ENCODE data around the gene MORC2. TPM values are rescaled to one million over a fixed set of nuclear protein-coding genes. Genes with fewer than 3 reads are reported as not detected.
A peak's percentile ranks its signal among the peaks of the same experiment; 100 is the strongest.

MORC2 gene
- total and polyA plus RNA-seq, 4 experiments from 2014 or later: 9.5 to 46.3 (median 33.3) TPM

GRCh38 chr22:30944986-30945385 lies 23.6 kb downstream of the MORC2 start:
- Mint-ChIP-seq H3K36me3 (peaks cover 46 to 54% of the 10 kb centered on the region in 2 donors), H3K4me1 (peaks cover 45 to 69% (median 53%) of the 10 kb centered on the region in 4 donors), H3K27ac (peak overlapping the region in 4 of 7 donors; percentile 19 to 84 (median 48)), H3K4me3 (peak overlapping the region in 2 of 8 donors; percentile 27 to 71), H3K27me3 (no peaks in the 10 kb centered on the region), H3K9me3 (no peaks in the 10 kb centered on the region)
- CTCF ChIA-PET (ENCODE audit: partially characterized antibody): interaction anchor here (0.9 to 4.5 kb wide), 4 partner anchors 23 to 334 kb away, joined by 3 to 54 read pairs (median 20); partner anchors contain the start of genes MORC2 and TUG1
- Histone ChIP-seq H3K4me1 (ENCODE audit: insufficient read depth, low read length) (peaks cover 52% of the 10 kb centered on the region), H3K27ac (ENCODE audit: low read depth, low read length) (no peak overlapping the region), H3K36me3 (ENCODE audit: insufficient read depth, low read length) (peaks cover 31% of the 10 kb centered on the region), H3K27me3 (ENCODE audit: insufficient read depth, low read length) (no peaks in the 10 kb centered on the region), H3K4me3 (ENCODE audit: low read length in 2 of 2) (no peak overlapping the region), H3K9me3 (ENCODE audit: control insufficient read depth in 1 of 2, low read length in 2 of 2) (no peaks in the 10 kb centered on the region)
- POLR2A ChIA-PET (ENCODE audit: partially characterized antibody): interaction anchor here (2.2 to 2.9 kb wide), 2 partner anchors 23 to 140 kb away, joined by 12 to 24 read pairs; partner anchors contain the start of genes MORC2 and TUG1
- intact Hi-C loops (cut with micrococcal nuclease): no loop called here
- no peak for DNase-seq

GRCh38 chr22:30943368-30943767 lies 25.2 kb downstream of the MORC2 start:
- Histone ChIP-seq H3K27me3 (ENCODE audit: insufficient read depth, low read length) (no peaks in the 10 kb centered on the region), H3K27ac (ENCODE audit: low read depth, low read length) (no peak overlapping the region), H3K36me3 (ENCODE audit: insufficient read depth, low read length) (peaks cover 26% of the 10 kb centered on the region), H3K4me1 (ENCODE audit: insufficient read depth, low read length) (peaks cover 69% of the 10 kb centered on the region), H3K4me3 (ENCODE audit: low read length in 2 of 2) (no peak overlapping the region), H3K9me3 (ENCODE audit: control insufficient read depth in 1 of 2, low read length in 2 of 2) (no peaks in the 10 kb centered on the region)
- peaks cover 48 to 62% of the 10 kb centered on the region in 2 donors for H3K36me3 Mint-ChIP-seq
- intact Hi-C loops (cut with micrococcal nuclease): loop anchor here (1.0 kb wide), 2 partner anchors 26 to 288 kb away; partner anchors contain the start of gene TUG1
- H3K9me3 Mint-ChIP-seq: no peaks in the 10 kb centered on the region
- POLR2A ChIA-PET (ENCODE audit: partially characterized antibody): interaction anchor here (1.5 to 7.6 kb wide), 2 partner anchors 26 to 141 kb away, joined by 3 to 142 read pairs; partner anchors contain the start of genes MORC2 and TUG1
- CTCF ChIA-PET (ENCODE audit: partially characterized antibody): interaction anchor here (4.5 to 10.5 kb wide), 2 partner anchors 22 to 141 kb away, joined by 54 to 95 read pairs; no protein-coding TSS in a partner anchor
- peak overlapping the region; percentile 79 to 92 (median 85) for H3K27ac Mint-ChIP-seq
- no peaks in the 10 kb centered on the region for H3K27me3 Mint-ChIP-seq
- peaks cover 49 to 83% (median 61%) of the 10 kb centered on the region in 4 donors for H3K4me1 Mint-ChIP-seq
- H3K4me3 Mint-ChIP-seq: peak overlapping the region in 7 of 8 donors; percentile 53 to 84 (median 72)
- peak; percentile 68 to 83 (median 76) for DNase-seq

DNA sequence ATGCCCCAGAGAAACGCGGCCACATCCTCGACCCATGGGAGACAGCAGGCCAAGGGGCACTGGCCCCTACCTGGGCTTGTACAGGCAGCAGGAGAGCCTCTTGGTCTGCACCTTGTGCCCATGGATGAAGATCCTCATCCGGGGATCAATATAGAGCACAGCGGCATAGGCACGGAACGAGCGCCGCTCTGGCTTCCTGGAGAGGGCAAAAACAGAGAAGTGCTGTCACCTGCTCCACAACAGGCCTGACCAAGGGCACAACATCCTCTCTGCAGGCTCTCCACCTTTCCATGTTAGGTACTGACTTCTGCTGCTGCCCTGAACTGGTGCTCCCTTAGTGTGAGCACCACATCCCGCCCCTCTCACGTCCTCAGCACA lies 27.2 kb downstream of the MORC2 start:
- POLR2A ChIA-PET (ENCODE audit: partially characterized antibody): interaction anchor here (0.6 to 7.6 kb wide), 18 partner anchors 9 to 405 kb away, joined by 3 to 142 read pairs (median 7); partner anchors contain the start of genes MORC2, PATZ1, PIK3IP1 and RNF185
- peaks cover 59 to 77% of the 10 kb centered on the region in 2 donors for H3K36me3 Mint-ChIP-seq
- peak in 2 of 5 donors; percentile 11 to 19 for DNase-seq
- no peaks in the 10 kb centered on the region for H3K9me3 Mint-ChIP-seq
- peaks cover 46% of the 10 kb centered on the region for H3K36me3 ChIP-seq (ENCODE audit: insufficient read depth, low read length)
- H3K27me3 ChIP-seq (ENCODE audit: insufficient read depth, low read length): no peaks in the 10 kb centered on the region
- peak overlapping the region; percentile 86 to 94 (median 90) for H3K4me3 Mint-ChIP-seq
- peaks cover 57 to 96% (median 78%) of the 10 kb centered on the region in 4 donors for H3K4me1 Mint-ChIP-seq
- H3K4me3 ChIP-seq (ENCODE audit: low read length in 2 of 2): peak overlapping the region in 1 of 2 donors; percentile 63
- H3K27ac ChIP-seq (ENCODE audit: low read depth, low read length): peak overlapping the region; percentile 57
- CTCF ChIA-PET (ENCODE audit: partially characterized antibody): interaction anchor here (0.6 to 10.5 kb wide), 11 partner anchors 9 to 307 kb away, joined by 3 to 95 read pairs (median 4); partner anchors contain the start of genes MORC2, SELENOM and TUG1
- H3K9me3 ChIP-seq (ENCODE audit: control insufficient read depth in 1 of 2, low read length in 2 of 2): no peaks in the 10 kb centered on the region
- peak overlapping the region; percentile 89 to 97 (median 94) for H3K27ac Mint-ChIP-seq
- H3K4me1 ChIP-seq (ENCODE audit: insufficient read depth, low read length): peaks cover 83% of the 10 kb centered on the region
- no peaks in the 10 kb centered on the region for H3K27me3 Mint-ChIP-seq
- intact Hi-C loops (cut with micrococcal nuclease): loop anchor here (2.0 kb wide), 2 partner anchors 21 to 143 kb away; no protein-coding TSS in a partner anchor

GRCh38 chr22:30940685-30941362 lies 27.8 kb downstream of the MORC2 start:
- Mint-ChIP-seq H3K36me3 (peaks cover 59 to 77% of the 10 kb centered on the region in 2 donors), H3K27ac (peak overlapping the region; percentile 89 to 97 (median 94)), H3K27me3 (no peaks in the 10 kb centered on the region), H3K4me3 (peak overlapping the region; percentile 86 to 94 (median 90)), H3K4me1 (peaks cover 57 to 96% (median 77%) of the 10 kb centered on the region in 4 donors), H3K9me3 (no peaks in the 10 kb centered on the region)
- CTCF ChIA-PET (ENCODE audit: partially characterized antibody): interaction anchor here (0.7 to 10.5 kb wide), 10 partner anchors 10 to 306 kb away, joined by 3 to 95 read pairs (median 4); partner anchors contain the start of genes MORC2, SELENOM and TUG1
- H3K36me3 ChIP-seq (ENCODE audit: insufficient read depth, low read length): peaks cover 47% of the 10 kb centered on the region
- intact Hi-C loops (cut with micrococcal nuclease): loop anchor here (2.0 kb wide), 2 partner anchors 20 to 144 kb away; no protein-coding TSS in a partner anchor
- DNase-seq: peak; percentile 49 to 66 (median 60)
- H3K27me3 ChIP-seq (ENCODE audit: insufficient read depth, low read length): no peaks in the 10 kb centered on the region
- POLR2A ChIA-PET (ENCODE audit: partially characterized antibody): interaction anchor here (0.6 to 7.6 kb wide), 24 partner anchors 9 to 1536 kb away, joined by 3 to 142 read pairs (median 5); partner anchors contain the start of genes MORC2, PATZ1, PIK3IP1 and RNF185
- peaks cover 88% of the 10 kb centered on the region for H3K4me1 ChIP-seq (ENCODE audit: insufficient read depth, low read length)
- peak overlapping the region; percentile 48 to 63 for H3K4me3 ChIP-seq (ENCODE audit: low read length in 2 of 2)
- no peaks in the 10 kb centered on the region for H3K9me3 ChIP-seq (ENCODE audit: control insufficient read depth in 1 of 2, low read length in 2 of 2)
- H3K27ac ChIP-seq (ENCODE audit: low read depth, low read length): peak overlapping the region; percentile 57

DNA sequence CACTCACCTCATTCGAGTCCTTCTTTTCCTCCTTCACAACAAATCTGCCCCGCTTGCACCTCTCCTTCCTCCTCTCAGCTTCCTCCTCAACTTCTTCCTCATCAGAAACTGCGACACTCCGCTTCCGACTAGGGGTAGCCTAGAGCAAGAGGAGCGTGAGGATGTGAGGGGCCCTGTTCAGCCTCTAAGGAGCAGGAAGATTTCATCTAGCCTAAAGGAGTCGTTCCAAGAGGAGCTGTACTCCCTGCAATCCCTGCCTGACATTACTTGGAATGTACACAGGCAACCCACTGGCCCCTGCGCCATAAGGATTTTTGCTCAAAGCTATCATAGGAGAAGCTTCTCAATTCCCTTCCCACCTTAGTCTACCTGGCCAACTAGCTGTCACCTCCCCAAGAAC lies 34.5 kb downstream of the MORC2 start:
- no peaks in the 10 kb centered on the region for H3K9me3 ChIP-seq (ENCODE audit: control insufficient read depth in 1 of 2, low read length in 2 of 2)
- no peaks in the 10 kb centered on the region for H3K27me3 ChIP-seq (ENCODE audit: insufficient read depth, low read length)
- Mint-ChIP-seq H3K27ac (peak overlapping the region in 5 of 7 donors; percentile 20 to 81 (median 44)), H3K9me3 (no peaks in the 10 kb centered on the region), H3K27me3 (no peaks in the 10 kb centered on the region), H3K36me3 (peaks cover 79 to 89% of the 10 kb centered on the region in 2 donors), H3K4me1 (peaks cover 37 to 68% (median 56%) of the 10 kb centered on the region in 4 donors), H3K4me3 (no peak overlapping the region)
- H3K27ac ChIP-seq (ENCODE audit: low read depth, low read length): peak overlapping the region; percentile 13
- peaks cover 42% of the 10 kb centered on the region for H3K4me1 ChIP-seq (ENCODE audit: insufficient read depth, low read length)
- H3K4me3 ChIP-seq (ENCODE audit: low read length in 2 of 2): no peak overlapping the region
- POLR2A ChIA-PET (ENCODE audit: partially characterized antibody): interaction anchor here (1.0 to 1.4 kb wide), 2 partner anchors 12 to 15 kb away, joined by 3 to 4 read pairs; no protein-coding TSS in a partner anchor
- no peak for DNase-seq
- H3K36me3 ChIP-seq (ENCODE audit: insufficient read depth, low read length): peaks cover 88% of the 10 kb centered on the region
- CTCF ChIA-PET (ENCODE audit: partially characterized antibody): interaction anchor here (1.2 to 10.5 kb wide), 2 partner anchors 10 to 13 kb away, joined by 3 to 95 read pairs; no protein-coding TSS in a partner anchor
- intact Hi-C loops (cut with micrococcal nuclease): no loop called here

GRCh38 chr22:30933457-30933856 lies 35.1 kb downstream of the MORC2 start:
- H3K27ac ChIP-seq (ENCODE audit: low read depth, low read length): no peak overlapping the region
- POLR2A ChIA-PET (ENCODE audit: partially characterized antibody): interaction anchor here (1.4 kb wide), 1 partner anchor 14 kb away, joined by 3 read pairs; no protein-coding TSS in a partner anchor
- no peaks in the 10 kb centered on the region for H3K9me3 ChIP-seq (ENCODE audit: control insufficient read depth in 1 of 2, low read length in 2 of 2)
- no peaks in the 10 kb centered on the region for H3K9me3 Mint-ChIP-seq
- CTCF ChIA-PET (ENCODE audit: partially characterized antibody): no interaction called here
- intact Hi-C loops (cut with micrococcal nuclease): no loop called here
- no peaks in the 10 kb centered on the region for H3K27me3 Mint-ChIP-seq
- no peak for DNase-seq
- H3K4me1 Mint-ChIP-seq: peaks cover 34 to 63% (median 52%) of the 10 kb centered on the region in 4 donors
- no peak overlapping the region for H3K4me3 Mint-ChIP-seq
- peaks cover 36% of the 10 kb centered on the region for H3K4me1 ChIP-seq (ENCODE audit: insufficient read depth, low read length)
- H3K36me3 ChIP-seq (ENCODE audit: insufficient read depth, low read length): peaks cover 91% of the 10 kb centered on the region
- H3K27ac Mint-ChIP-seq: peak overlapping the region in 6 of 7 donors; percentile 15 to 73 (median 46)
- H3K36me3 Mint-ChIP-seq: peaks cover 77 to 91% of the 10 kb centered on the region in 2 donors
- H3K27me3 ChIP-seq (ENCODE audit: insufficient read depth, low read length): no peaks in the 10 kb centered on the region
- H3K4me3 ChIP-seq (ENCODE audit: low read length in 2 of 2): no peak overlapping the region
